Upper lobe of left lung (tissue), 6 donors: ENCODE results near the gene IDH3B. TPM values are rescaled to one million over a fixed set of nuclear protein-coding genes. Genes with fewer than 3 reads are reported as not detected.

Source experiments
- ATAC-seq, 2 donors: fragments of 200-7000 bp; cut with Tn5 transposase; one replicate each; pipeline ENCODE4 v1.9.1; 2022; ENCODE audit warnings: mild to moderate bottlenecking in 2 of 2, moderate library complexity in 2 of 2; ENCODE audit not compliant: low FRiP score in 2 of 2
- DNase-seq, 2 donors: peaks; one replicate each; pipeline ENCODE4 v3.0.0-alpha.2; 2019 to 2020
- H3K27ac ChIP-seq, 4 donors: fragments of 200-600 bp; sonication (generic); one replicate each; pipeline ENCODE4 v1.5.1; 2016 to 2019
- H3K27me3 ChIP-seq, 4 donors: fragments of 200-600 bp; sonication (generic); one replicate each; pipeline ENCODE4 v1.5.1; 2017 to 2019
- H3K36me3 ChIP-seq, 4 donors: fragments of 200-600 bp; sonication (generic); one replicate each; pipeline ENCODE4 v1.5.1; 2016 to 2019
- H3K4me1 ChIP-seq, 4 donors: fragments of 200-600 bp; sonication (generic); one replicate each; pipeline ENCODE4 v1.5.1; 2018 to 2019
- H3K4me3 ChIP-seq, 4 donors: fragments of 200-600 bp; sonication (generic); one replicate each; pipeline ENCODE4 v1.5.1; 2017 to 2019; ENCODE audit warnings: mild to moderate bottlenecking in 2 of 4, moderate library complexity in 1 of 4
- H3K9me3 ChIP-seq, 4 donors: fragments of 200-600 bp; sonication (generic); one replicate each; pipeline ENCODE4 v1.5.1; 2018 to 2019
- EP300 ChIP-seq, 4 donors: sonication (generic); formaldehyde crosslinking; IDR thresholded peaks; one replicate each; pipeline ENCODE4 v1.5.1; 2017; ENCODE audit warnings: antibody characterized with exemption in 4 of 4, control low read depth in 2 of 4
- POLR2A ChIP-seq, 4 donors: fragments of 450-650 bp; IDR thresholded peaks; one replicate each; pipeline ENCODE4 v1.5.1; 2016 to 2017; ENCODE audit warnings: antibody characterized with exemption in 4 of 4, mild to moderate bottlenecking in 2 of 4
- POLR2AphosphoS5 ChIP-seq, 2 donors: sonication (generic); formaldehyde crosslinking; IDR thresholded peaks; one replicate each; pipeline ENCODE4 v1.5.1; 2017; ENCODE audit warnings: antibody characterized with exemption in 2 of 2
- WGBS, 2 donors: methylation state at CpG; one replicate each; pipeline ENCODE4 v1.1.5; 2017 to 2018; 5-methylcytosine and 5-hydroxymethylcytosine counted together
- total RNA-seq, 6 donors: library from RNA; depleted of rRNA in 4 of 6; stranded (reverse); fragments of >200 nt in 4 of 6; gene quantifications; one replicate each; pipeline versions ENCODE4 v1.1.0 to v1.2.1, GENCODE V29; 2016 to 2021
- TF ChIP-seq, protein P1 (sequence below), 6 experiments: fragments of 450-650 bp in 4 of 6; fragments of 200-600 bp in 2 of 6; sonication (generic) in 2 of 6; IDR thresholded peaks; one replicate each; pipeline ENCODE4 v1.5.1; 2016 to 2019; ENCODE audit warnings: antibody characterized with exemption in 6 of 6
- donor health status: DM: no; HTN: no; CAD: no; lungs with moderate emphysema.
- donor health status: DM: no; HTN: yes; CAD: no; lungs with severe emphysema.

IDH3B gene
- total RNA-seq, 6 donors from 2014 or later = 64.7 to 108 (median 75.0) TPM

DNA sequence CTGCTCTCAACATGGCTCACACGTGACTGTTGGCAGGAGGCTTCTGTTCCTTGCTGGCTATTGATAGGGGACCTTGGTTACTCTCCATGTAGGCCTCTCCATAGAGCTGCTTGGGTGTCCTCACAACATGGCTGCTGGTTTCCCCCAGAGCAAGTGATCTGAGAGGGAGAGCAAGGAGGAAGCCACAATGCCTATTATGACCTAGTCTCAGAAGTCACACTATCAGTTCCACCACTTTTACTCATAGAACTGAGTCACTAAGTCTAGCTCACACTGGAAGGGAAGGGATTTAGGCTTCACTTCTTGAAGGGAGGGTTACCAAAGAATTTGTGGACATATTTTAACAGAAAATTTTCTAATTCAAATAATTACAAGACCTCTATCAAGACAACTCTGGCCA is 20.3 kb downstream of the IDH3B start:
- ATAC-seq (no peak), DNase-seq (no peak)
- no peak overlapping the region for H3K27ac ChIP-seq
- WGBS, 2 donors = 54 to 100% methylated on average over 1 of the region's 1 CpG
- peaks cover 0 to 7% (median 0%) of the 10 kb centered on the region in 4 donors for H3K4me1 ChIP-seq
- H3K4me3 ChIP-seq = no peak overlapping the region
- no peaks in the 10 kb centered on the region for H3K9me3 ChIP-seq
- no peaks in the 10 kb centered on the region for H3K27me3 ChIP-seq
- H3K36me3 ChIP-seq = no peaks in the 10 kb centered on the region
- TF ChIP-seq, protein P1, sequence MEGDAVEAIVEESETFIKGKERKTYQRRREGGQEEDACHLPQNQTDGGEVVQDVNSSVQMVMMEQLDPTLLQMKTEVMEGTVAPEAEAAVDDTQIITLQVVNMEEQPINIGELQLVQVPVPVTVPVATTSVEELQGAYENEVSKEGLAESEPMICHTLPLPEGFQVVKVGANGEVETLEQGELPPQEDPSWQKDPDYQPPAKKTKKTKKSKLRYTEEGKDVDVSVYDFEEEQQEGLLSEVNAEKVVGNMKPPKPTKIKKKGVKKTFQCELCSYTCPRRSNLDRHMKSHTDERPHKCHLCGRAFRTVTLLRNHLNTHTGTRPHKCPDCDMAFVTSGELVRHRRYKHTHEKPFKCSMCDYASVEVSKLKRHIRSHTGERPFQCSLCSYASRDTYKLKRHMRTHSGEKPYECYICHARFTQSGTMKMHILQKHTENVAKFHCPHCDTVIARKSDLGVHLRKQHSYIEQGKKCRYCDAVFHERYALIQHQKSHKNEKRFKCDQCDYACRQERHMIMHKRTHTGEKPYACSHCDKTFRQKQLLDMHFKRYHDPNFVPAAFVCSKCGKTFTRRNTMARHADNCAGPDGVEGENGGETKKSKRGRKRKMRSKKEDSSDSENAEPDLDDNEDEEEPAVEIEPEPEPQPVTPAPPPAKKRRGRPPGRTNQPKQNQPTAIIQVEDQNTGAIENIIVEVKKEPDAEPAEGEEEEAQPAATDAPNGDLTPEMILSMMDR (IDR thresholded peaks at IDR 0.05) = no peak
- no peak for TF ChIP-seq POLR2A (IDR thresholded peaks at IDR 0.05)
- no peak for TF ChIP-seq POLR2AphosphoS5 (IDR thresholded peaks at IDR 0.05)
- no peak for TF ChIP-seq EP300 (IDR thresholded peaks at IDR 0.05)

DNA sequence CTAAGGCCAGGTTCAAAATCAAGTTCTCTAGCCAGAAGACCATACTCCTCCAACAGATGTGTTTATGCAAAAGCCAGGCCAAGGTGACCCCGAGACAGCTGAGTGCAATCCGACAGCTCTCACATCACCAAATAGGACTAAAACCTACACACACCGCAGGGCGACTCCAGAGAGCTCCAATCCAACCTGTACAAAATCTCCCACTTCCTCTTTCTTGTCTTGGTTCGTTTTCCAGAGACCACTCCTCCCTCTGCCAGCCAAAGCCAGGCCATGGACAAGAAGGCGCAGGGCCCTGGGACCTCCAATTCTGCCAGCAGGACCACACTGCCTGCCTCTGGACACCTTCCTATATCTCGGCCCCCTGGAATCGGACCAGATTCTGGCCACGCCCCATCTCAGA is 23.1 kb downstream of the IDH3B start:
- Histone ChIP-seq H3K36me3 (no peaks in the 10 kb centered on the region), H3K27me3 (no peaks in the 10 kb centered on the region), H3K4me3 (no peak overlapping the region), H3K4me1 (no peaks in the 10 kb centered on the region), H3K27ac (no peak overlapping the region), H3K9me3 (no peaks in the 10 kb centered on the region)
- ATAC-seq = no peak
- TF ChIP-seq, protein P1 (IDR thresholded peaks at IDR 0.05) = no peak
- TF ChIP-seq POLR2AphosphoS5 (IDR thresholded peaks at IDR 0.05) = no peak
- no peak for TF ChIP-seq POLR2A (IDR thresholded peaks at IDR 0.05)
- no peak for TF ChIP-seq EP300 (IDR thresholded peaks at IDR 0.05)
- 82 to 92% methylated on average over 9 of the region's 9 CpGs for WGBS, 2 donors
- DNase-seq = no peak

DNA sequence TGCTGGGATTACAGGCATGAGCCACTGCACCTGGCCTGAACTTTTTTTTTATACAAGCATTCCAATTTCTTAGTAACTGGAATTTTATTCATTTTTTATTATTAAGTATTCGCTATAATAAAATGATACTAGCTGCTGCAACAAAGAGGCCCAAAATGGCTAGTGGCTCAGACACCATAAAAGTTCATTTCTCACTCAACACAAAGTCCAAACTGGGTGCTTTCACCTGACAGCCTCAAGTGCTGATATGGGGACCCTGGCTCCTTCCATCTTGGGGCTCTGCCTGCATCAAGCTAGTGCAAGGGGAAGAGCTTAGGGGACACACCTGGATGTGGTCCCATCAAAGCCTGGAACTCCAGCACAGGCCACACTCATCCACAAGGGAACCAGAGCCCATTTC is 23.8 kb downstream of the IDH3B start:
- Histone ChIP-seq H3K4me1 (no peaks in the 10 kb centered on the region), H3K4me3 (no peak overlapping the region), H3K27me3 (no peaks in the 10 kb centered on the region), H3K27ac (no peak overlapping the region), H3K36me3 (no peaks in the 10 kb centered on the region), H3K9me3 (no peaks in the 10 kb centered on the region)
- TF ChIP-seq POLR2AphosphoS5 (IDR thresholded peaks at IDR 0.05) (no peak), POLR2A (IDR thresholded peaks at IDR 0.05) (no peak), EP300 (IDR thresholded peaks at IDR 0.05) (no peak)
- TF ChIP-seq, protein P1 (IDR thresholded peaks at IDR 0.05) = no peak
- DNase-seq = no peak
- 44 to 60% methylated on average over 1 of the region's 1 CpG for WGBS, 2 donors
- no peak for ATAC-seq

DNA sequence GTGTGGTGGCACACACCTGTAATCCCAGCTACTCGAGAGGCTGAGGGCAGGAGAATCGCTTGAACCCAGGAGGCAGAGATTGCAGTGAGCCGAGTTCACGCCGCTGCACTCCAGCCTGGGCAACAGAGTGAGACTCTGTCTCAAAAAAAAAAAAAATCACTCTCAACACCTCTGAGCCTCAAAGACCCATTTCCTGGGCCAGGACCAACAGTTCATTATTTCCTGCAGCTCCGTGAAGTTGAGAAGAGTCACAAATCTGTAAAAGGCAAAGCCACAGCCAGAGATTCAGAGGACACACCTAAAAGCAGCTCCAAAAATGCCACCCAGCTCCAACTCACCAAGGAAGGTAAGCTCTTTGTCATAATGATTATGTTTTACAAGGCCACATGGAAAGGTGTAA is 26.8 kb downstream of the IDH3B start:
- Histone ChIP-seq H3K4me3 (no peak overlapping the region), H3K27me3 (no peaks in the 10 kb centered on the region), H3K4me1 (no peaks in the 10 kb centered on the region), H3K27ac (no peak overlapping the region), H3K9me3 (no peaks in the 10 kb centered on the region), H3K36me3 (no peaks in the 10 kb centered on the region)
- no peak for TF ChIP-seq POLR2A (IDR thresholded peaks at IDR 0.05)
- TF ChIP-seq, protein P1 (IDR thresholded peaks at IDR 0.05) = no peak
- TF ChIP-seq EP300 (IDR thresholded peaks at IDR 0.05) = no peak
- TF ChIP-seq POLR2AphosphoS5 (IDR thresholded peaks at IDR 0.05) = no peak
- 79 to 81% methylated on average over 6 of the region's 6 CpGs for WGBS, 2 donors
- ATAC-seq (no peak), DNase-seq (no peak)

DNA sequence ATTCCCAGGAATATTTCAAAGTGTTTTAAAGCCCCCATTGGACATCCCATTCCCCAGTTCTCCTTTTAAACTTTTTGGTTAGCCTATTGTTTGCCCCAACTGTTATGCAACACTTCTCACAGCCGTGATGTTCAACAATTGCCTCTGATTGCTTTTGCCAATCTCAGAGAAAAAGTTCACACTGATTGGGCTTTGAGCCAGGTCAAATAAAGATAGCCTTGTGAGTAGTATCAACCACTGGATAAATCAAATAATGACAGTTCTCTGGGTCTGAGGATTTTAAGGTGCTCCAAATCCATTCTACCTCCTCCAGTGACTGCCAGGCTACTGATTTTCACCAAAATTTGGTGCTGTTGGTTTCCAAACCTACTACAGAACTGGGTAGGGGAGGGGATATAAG is 30.6 kb downstream of the IDH3B start:
- H3K36me3 ChIP-seq = no peaks in the 10 kb centered on the region
- TF ChIP-seq, protein P1 (IDR thresholded peaks at IDR 0.05) = no peak
- TF ChIP-seq POLR2A (IDR thresholded peaks at IDR 0.05) = no peak
- no peak for TF ChIP-seq POLR2AphosphoS5 (IDR thresholded peaks at IDR 0.05)
- no peak for TF ChIP-seq EP300 (IDR thresholded peaks at IDR 0.05)
- no peak for DNase-seq
- ATAC-seq = no peak
- no peaks in the 10 kb centered on the region for H3K4me1 ChIP-seq
- no peak overlapping the region for H3K4me3 ChIP-seq
- no peak overlapping the region for H3K27ac ChIP-seq
- H3K9me3 ChIP-seq = no peaks in the 10 kb centered on the region
- no peaks in the 10 kb centered on the region for H3K27me3 ChIP-seq
- 0 to 11% methylated on average over 1 of the region's 1 CpG for WGBS, 2 donors
